HEK293T (cell line): ENCODE results near the gene OPCML.

ENCODE experiments used
- CTCF ChIA-PET: fragments of 350-600 bp; formaldehyde crosslinking; extraction: SDS; loops from one replicate; lab custom pipeline; 2021; ENCODE audit warnings: antibody characterized with exemption, inconsistent platforms; lab: Yijun Ruan, JAX
- POLR2A ChIA-PET: fragments of 350-600 bp; formaldehyde crosslinking; extraction: SDS; loops from one replicate; lab custom pipeline; 2020; ENCODE audit warnings: antibody characterized with exemption, inconsistent platforms; lab: Yijun Ruan, JAX
- DNase-seq: peaks from one replicate; pipeline ENCODE4 v3.0.0; 2012; ENCODE audit warnings: mixed read lengths; ENCODE audit errors: extremely low spot score
- ARNT ChIP-seq: fragments of 450-650 bp; IDR thresholded peaks from 2 replicates; pipeline ENCODE4 v1.6.1; 2017; ENCODE audit warnings: mild to moderate bottlenecking
- BHLHE40 ChIP-seq: fragments of 450-650 bp; IDR thresholded peaks from 2 replicates; pipeline ENCODE4 v1.6.1; 2016; ENCODE audit warnings: mild to moderate bottlenecking, moderate library complexity, borderline replicate concordance
- CTBP1 ChIP-seq: fragments of 450-650 bp; IDR thresholded peaks from 2 replicates; pipeline ENCODE4 v1.6.1; 2016; ENCODE audit warnings: borderline replicate concordance
- ELF4 ChIP-seq: fragments of 450-650 bp; IDR thresholded peaks from 2 replicates; pipeline ENCODE4 v1.6.1; 2017; ENCODE audit warnings: antibody characterized with exemption
- FOXA1 ChIP-seq: fragments of 450-650 bp; IDR thresholded peaks from 2 replicates; pipeline ENCODE4 v1.6.1; 2016; ENCODE audit warnings: mild to moderate bottlenecking
- FOXK2 ChIP-seq: fragments of 450-650 bp; IDR thresholded peaks from 2 replicates; pipeline ENCODE4 v1.6.1; 2016; ENCODE audit warnings: mild to moderate bottlenecking
- FOXM1 ChIP-seq: fragments of 450-650 bp; IDR thresholded peaks from 2 replicates; pipeline ENCODE4 v1.6.1; 2017; ENCODE audit warnings: mild to moderate bottlenecking, borderline replicate concordance
- HDGF ChIP-seq: fragments of 450-650 bp; IDR thresholded peaks from 2 replicates; pipeline ENCODE4 v1.6.1; 2017; ENCODE audit warnings: antibody characterized with exemption, borderline replicate concordance
- L3MBTL2 ChIP-seq: fragments of 450-650 bp; conservative IDR thresholded peaks from 2 replicates; pipeline ENCODE4 v1.6.1; 2016; ENCODE audit warnings: mild to moderate bottlenecking
- LEF1 ChIP-seq: fragments of 450-650 bp; IDR thresholded peaks from 2 replicates; pipeline ENCODE4 v1.6.1; 2017; ENCODE audit warnings: mild to moderate bottlenecking, borderline replicate concordance
- NFRKB ChIP-seq: fragments of 450-650 bp; IDR thresholded peaks from 2 replicates; pipeline ENCODE4 v1.6.1; 2016; ENCODE audit warnings: mild to moderate bottlenecking, moderate library complexity
- PKNOX1 ChIP-seq: fragments of 450-650 bp; IDR thresholded peaks from 2 replicates; pipeline ENCODE4 v1.6.1; 2016
- SP1 ChIP-seq: fragments of 450-650 bp; IDR thresholded peaks from 2 replicates; pipeline ENCODE4 v1.6.1; 2017
- SUZ12 ChIP-seq: fragments of 450-650 bp; IDR thresholded peaks from 2 replicates; pipeline ENCODE4 v1.6.1; 2016; ENCODE audit warnings: mild to moderate bottlenecking
- TARDBP ChIP-seq: fragments of 450-650 bp; IDR thresholded peaks from 2 replicates; pipeline ENCODE4 v1.6.1; 2016
- ZNF384 ChIP-seq: fragments of 450-650 bp; IDR thresholded peaks from 2 replicates; pipeline ENCODE4 v1.6.1; 2016

Gene OPCML

GRCh38 chr11:132994966-132995365 lies 537.3 kb downstream of the OPCML start:
- no peak for TF ChIP-seq HDGF
- TF ChIP-seq ZNF384 = no peak
- CTCF ChIA-PET = no interaction called here
- POLR2A ChIA-PET = no interaction called here
- DNase-seq = no peak

GRCh38 chr11:132993991-132994502 lies 538.3 kb downstream of the OPCML start:
- CTCF ChIA-PET = no interaction called here
- POLR2A ChIA-PET = no interaction called here
- DNase-seq = no peak
- TF ChIP-seq HDGF (no peak), BHLHE40 (no peak), ZNF384 (no peak), FOXM1 (no peak), LEF1 (no peak), FOXA1 (no peak)

- ChIA-PET CTCF (no interaction called here), POLR2A (no interaction called here)
- no peak for DNase-seq
- TF ChIP-seq HDGF (no peak), FOXK2 (no peak), L3MBTL2 (no peak), FOXA1 (no peak), LEF1 (no peak), CTBP1 (no peak), ZNF384 (no peak), ELF4 (no peak), PKNOX1 (no peak), BHLHE40 (no peak), ARNT (no peak), TARDBP (no peak), SP1 (no peak)
Observed at GRCh38 chr11:132992838-132993631, 539.3 kb downstream of the OPCML start.

- TF ChIP-seq LEF1 (no peak), ELF4 (no peak)
- DNase-seq = no peak
- ChIA-PET CTCF (no interaction called here), POLR2A (no interaction called here)
Observed at GRCh38 chr11:132988411-132988810, 543.9 kb downstream of the OPCML start.

- POLR2A ChIA-PET = no interaction called here
- no peak for DNase-seq
- CTCF ChIA-PET = no interaction called here
- no peak for TF ChIP-seq LEF1
- no peak for TF ChIP-seq ZNF384
- no peak for TF ChIP-seq TARDBP
- no peak for TF ChIP-seq SP1
Observed at GRCh38 chr11:132987936-132988335, 544.4 kb downstream of the OPCML start.

GRCh38 chr11:132983641-132983978 lies 548.7 kb downstream of the OPCML start:
- CTCF ChIA-PET = no interaction called here
- DNase-seq = no peak
- no peak for TF ChIP-seq NFRKB
- no peak for TF ChIP-seq SUZ12
- TF ChIP-seq ARNT = no peak
- TF ChIP-seq ZNF384 = no peak

GRCh38 chr11:132982772-132983640 lies 549.3 kb downstream of the OPCML start:
- DNase-seq = no peak
- CTCF ChIA-PET = no interaction called here
- POLR2A ChIA-PET = no interaction called here
- TF ChIP-seq NFRKB (no peak), FOXK2 (no peak), FOXA1 (no peak), PKNOX1 (no peak), SUZ12 (no peak), BHLHE40 (no peak), FOXM1 (no peak), CTBP1 (no peak), TARDBP (no peak), ARNT (no peak), ELF4 (no peak), L3MBTL2 (no peak), LEF1 (no peak), HDGF (no peak), SP1 (no peak), ZNF384 (no peak)

More at GRCh38 chr11:132983641-132983978, 548.7 kb downstream of the OPCML start:
- POLR2A ChIA-PET = no interaction called here
